ENCODE results near the gene THOC5.

GRCh38 chr22:29499852-29500251 lies 53.7 kb downstream of the THOC5 start:
- TF ChIP-seq POLR2A (IDR thresholded peaks at IDR 0.05; ENCODE audit: borderline replicate concordance, extremely low read depth, insufficient read depth, insufficient read length) (no peak), CTCF (IDR thresholded peaks at IDR 0.05 in 2 of 3, conservative IDR thresholded peaks at IDR 0.05 in 1 of 3; ENCODE audit: borderline replicate concordance in 1 of 3, insufficient read depth in 1 of 3, low read depth in 2 of 3, low read length in 2 of 3) (no peak), EZH2 (IDR thresholded peaks at IDR 0.05) (no peak)

Measured in HCT116 (cell line).